HG03575 (cell line): Measurements from ENCODE around the gene KRT83.
"Not testable (repeated sequence)": the region's sequence is repeated elsewhere in the genome, so short reads cannot be mapped to it uniquely, and the experiment has no call there.

Source experiments
- ATAC-seq: cut with Tn5 transposase; IDR thresholded peaks from one replicate; pipeline ENCODE4 v1.9.1; 2021; ENCODE audit not compliant: unreplicated experiment, insufficient number of reproducible peaks, low FRiP score; ENCODE audit errors: extremely low read depth

The KRT83 gene

GRCh38 chr12:52355176-52355575 is 34.0 kb upstream of the KRT83 start:
- ATAC-seq = no peak

- ATAC-seq = no peak
Measured at GRCh38 chr12:52354200-52354599, 33.0 kb upstream of the KRT83 start.

GRCh38 chr12:52353766-52354165 is 32.6 kb upstream of the KRT83 start:
- ATAC-seq = no peak

- ATAC-seq = no peak
Measured at GRCh38 chr12:52352951-52353350, 31.8 kb upstream of the KRT83 start.

- ATAC-seq = no peak
Measured at GRCh38 chr12:52351196-52352059, 30.2 kb upstream of the KRT83 start.

GRCh38 chr12:52350786-52351185 is 29.6 kb upstream of the KRT83 start:
- no peak for ATAC-seq

- ATAC-seq = no peak
Measured at GRCh38 chr12:52350021-52350620, 28.9 kb upstream of the KRT83 start.

GRCh38 chr12:52349196-52349595 is 28.0 kb upstream of the KRT83 start:
- no peak for ATAC-seq

- no peak for ATAC-seq
Measured at GRCh38 chr12:52347551-52348510, 26.6 kb upstream of the KRT83 start.

- ATAC-seq = no peak
Measured at GRCh38 chr12:52347016-52347415, 25.8 kb upstream of the KRT83 start.

GRCh38 chr12:52346593-52346992 is 25.4 kb upstream of the KRT83 start:
- ATAC-seq = no peak

GRCh38 chr12:52345041-52345440 is 23.8 kb upstream of the KRT83 start:
- ATAC-seq = not testable (repeated sequence)

GRCh38 chr12:52344111-52344510 is 22.9 kb upstream of the KRT83 start:
- no peak for ATAC-seq

GRCh38 chr12:52343550-52343949 is 22.4 kb upstream of the KRT83 start:
- ATAC-seq = no peak

GRCh38 chr12:52342781-52343490 is 21.7 kb upstream of the KRT83 start:
- no peak for ATAC-seq

- no peak for ATAC-seq
Measured at GRCh38 chr12:52341066-52341580, 19.9 kb upstream of the KRT83 start.

- ATAC-seq = no peak
Measured at GRCh38 chr12:52338241-52338960, 17.2 kb upstream of the KRT83 start.

- no peak for ATAC-seq
Measured at GRCh38 chr12:52337054-52337453, 15.9 kb upstream of the KRT83 start.
